HG02970 (cell line): ENCODE results near the gene FOXD3.

Experiments
- ATAC-seq: cut with Tn5 transposase; IDR thresholded peaks from one replicate; pipeline ENCODE4 v1.9.1; 2021; ENCODE audit warnings: mild to moderate bottlenecking, moderate library complexity, moderate number of reproducible peaks; ENCODE audit not compliant: unreplicated experiment, low FRiP score

The FOXD3 gene

GRCh38 chr1:63320022-63320721 is 2.2 kb upstream of the FOXD3 start:
- ATAC-seq = no peak

- no peak for ATAC-seq
These were observed 1.1 kb upstream of the FOXD3 start for GRCh38 chr1:63321066-63321784.

- ATAC-seq = no peak
These were observed 618 bp upstream of the FOXD3 start for GRCh38 chr1:63321785-63322113.

- ATAC-seq = no peak
These were observed 837 bp downstream of the FOXD3 start for GRCh38 chr1:63322944-63323864.

GRCh38 chr1:63323865-63324778 is 1.8 kb downstream of the FOXD3 start:
- ATAC-seq = no peak

- ATAC-seq = no peak
These were observed 2.4 kb downstream of the FOXD3 start for GRCh38 chr1:63324779-63325119.

GRCh38 chr1:63325279-63325985 is 3.1 kb downstream of the FOXD3 start:
- no peak for ATAC-seq

- ATAC-seq = no peak
These were observed 3.7 kb downstream of the FOXD3 start for GRCh38 chr1:63326106-63326472.

GRCh38 chr1:63326473-63327380 is 4.4 kb downstream of the FOXD3 start:
- ATAC-seq = no peak

GRCh38 chr1:63327417-63328054 is 5.2 kb downstream of the FOXD3 start:
- ATAC-seq = no peak

- no peak for ATAC-seq
These were observed 5.8 kb downstream of the FOXD3 start for GRCh38 chr1:63328122-63328521.

- no peak for ATAC-seq
These were observed 6.4 kb downstream of the FOXD3 start for GRCh38 chr1:63328781-63329180.

- no peak for ATAC-seq
These were observed 7.4 kb downstream of the FOXD3 start for GRCh38 chr1:63329621-63330330.

GRCh38 chr1:63330331-63330916 is 8.1 kb downstream of the FOXD3 start:
- no peak for ATAC-seq

GRCh38 chr1:63342402-63342801 is 20.0 kb downstream of the FOXD3 start:
- no peak for ATAC-seq

- ATAC-seq = no peak
These were observed 21.6 kb downstream of the FOXD3 start for GRCh38 chr1:63343922-63344321.

- no peak for ATAC-seq
These were observed 28.0 kb downstream of the FOXD3 start for GRCh38 chr1:63350320-63350719.
